GM12878 (cell line): Measurements from ENCODE around the gene LRP2BP. TPM values are rescaled to one million over a fixed set of nuclear protein-coding genes. Genes with fewer than 3 reads are reported as not detected.

Source experiments
- ATAC-seq: fragments of 200-7000 bp; cut with Tn5 transposase; 3 replicates; pipeline ENCODE4 v1.9.1; 2020; ENCODE audit warnings: mild to moderate bottlenecking, moderate library complexity
- BruUV-seq: library from RNA; stranded (reverse); fragments of 400-500 nt; replicated peaks from 2 replicates; lab custom pipeline; 2021; lab: Mats Ljungman, UMichigan
- CTCF ChIA-PET: fragments of 300-600 bp; sonication (Branson Sonifier 250); formaldehyde crosslinking; extraction: SDS; loops from one replicate; lab custom pipeline; 2021; ENCODE audit warnings: inconsistent platforms; lab: Yijun Ruan, JAX
- POLR2A ChIA-PET: fragments of 350-600 bp; formaldehyde crosslinking; extraction: SDS; loops from one replicate; lab custom pipeline; 2021; ENCODE audit warnings: inconsistent platforms; lab: Charles Lee
- RAD21 ChIA-PET: fragments of 300-600 bp; sonication (Branson Sonifier 250); formaldehyde crosslinking; loops from one replicate; lab custom pipeline; 2023; ENCODE audit warnings: antibody characterized with exemption; ENCODE audit not compliant: unreplicated experiment; lab: Charles Lee
- SMC1A ChIA-PET: fragments of 300-600 bp; sonication (Branson Sonifier 250); formaldehyde crosslinking; loops from one replicate; lab custom pipeline; 2023; ENCODE audit not compliant: unreplicated experiment, uncharacterized antibody; lab: Charles Lee
- DNase-seq: peaks from one replicate; pipeline ENCODE4 v3.0.0-alpha.2; 2011; ENCODE audit warnings: low read depth, low spot score
- FAIRE-seq: peaks from 3 replicates; lab custom pipeline; 2011; peaks lifted over from hg19 to GRCh38; lab: Jason Lieb, UNC
- H2AFZ ChIP-seq: 2 replicates; pipeline ENCODE4 v1.6.0; 2011; ENCODE audit warnings: low read depth, low read length, control low read depth; ENCODE audit not compliant: control insufficient read depth
- H3K27ac ChIP-seq: 2 replicates; pipeline ENCODE4 v1.5.1; 2011; ENCODE audit warnings: control low read depth; ENCODE audit not compliant: control insufficient read depth, insufficient read depth
- H3K27me3 ChIP-seq, 2 experiments: replicated peaks in 1 of 2; 2 replicates each; pipeline versions ENCODE4 v1.6.0 to v1.6.1; 2011; ENCODE audit warnings: low read length in 1 of 2; ENCODE audit not compliant: control insufficient read depth in 2 of 2, insufficient read depth in 2 of 2
- H3K36me3 ChIP-seq, 2 experiments: 2 replicates each; pipeline ENCODE4 v1.5.1; 2011; ENCODE audit warnings: low read length in 1 of 2; ENCODE audit not compliant: control insufficient read depth in 2 of 2, insufficient read depth in 2 of 2
- H3K4me1 ChIP-seq: 2 replicates; pipeline ENCODE4 v1.6.1; 2011; ENCODE audit warnings: mild to moderate bottlenecking, low read length, moderate library complexity, mixed read lengths; ENCODE audit not compliant: control insufficient read depth, insufficient read depth
- H3K4me2 ChIP-seq: 2 replicates; pipeline ENCODE4 v1.6.0; 2011; ENCODE audit warnings: control low read depth; ENCODE audit not compliant: control insufficient read depth, insufficient read depth
- H3K4me3 ChIP-seq: fragments of 200-600 bp; sonication (generic); 2 replicates; pipeline ENCODE4 v1.5.1; 2016
- H3K79me2 ChIP-seq: 2 replicates; pipeline ENCODE4 v1.6.0; 2011; ENCODE audit warnings: low read length; ENCODE audit not compliant: control insufficient read depth, insufficient read depth
- H3K9ac ChIP-seq: 2 replicates; pipeline ENCODE4 v1.8.0; 2011; ENCODE audit warnings: low read length, control low read depth, mixed read lengths; ENCODE audit not compliant: control insufficient read depth, insufficient read depth
- H3K9me3 ChIP-seq: replicated peaks from 3 replicates; pipeline ENCODE4 v1.5.1; 2011; ENCODE audit warnings: mild to moderate bottlenecking, low read length; ENCODE audit not compliant: control insufficient read depth, insufficient read depth
- H4K20me1 ChIP-seq: 2 replicates; pipeline ENCODE4 v1.6.0; 2011; ENCODE audit not compliant: control insufficient read depth, insufficient read depth
- ASH2L ChIP-seq: fragments of 300-600, 200-600 bp; sonication (generic); IDR thresholded peaks from 2 replicates; pipeline ENCODE4 v1.6.1; 2017; ENCODE audit warnings: low read depth, mild to moderate bottlenecking, borderline replicate concordance
- EED ChIP-seq: sonication (generic); IDR thresholded peaks from 2 replicates; pipeline ENCODE4 v1.6.1; 2016; ENCODE audit warnings: antibody characterized with exemption, low read depth
- FOS ChIP-seq: IDR thresholded peaks from 3 replicates; pipeline ENCODE4 v1.6.1; 2011; ENCODE audit warnings: borderline replicate concordance; ENCODE audit not compliant: insufficient read length; ENCODE audit errors: extremely low read depth
- HDGF ChIP-seq: fragments of 450-650 bp; IDR thresholded peaks from 2 replicates; pipeline ENCODE4 v1.6.1; 2016; ENCODE audit warnings: antibody characterized with exemption
- MXI1 ChIP-seq: fragments of 150-350 bp; IDR thresholded peaks from 2 replicates; pipeline ENCODE4 v1.6.1; 2011; ENCODE audit warnings: low read depth, mild to moderate bottlenecking, inconsistent platforms, low read length, improper control_type of control experiment
- NR2F1 ChIP-seq: fragments of 450-650 bp; conservative IDR thresholded peaks from 2 replicates; pipeline ENCODE4 v1.6.1; 2017; ENCODE audit warnings: mild to moderate bottlenecking
- TCF12 ChIP-seq: IDR thresholded peaks from 2 replicates; pipeline ENCODE4 v1.6.1; 2011; ENCODE audit warnings: low read depth, mild to moderate bottlenecking, low read length
- TCF3 ChIP-seq: IDR thresholded peaks from 2 replicates; pipeline ENCODE4 v1.6.1; 2012; ENCODE audit warnings: low read depth, mild to moderate bottlenecking, low read length, borderline replicate concordance; ENCODE audit not compliant: insufficient read depth
- ZBED1 ChIP-seq: IDR thresholded peaks from 2 replicates; pipeline ENCODE4 v1.6.1; 2016; ENCODE audit warnings: borderline replicate concordance
- WGBS: methylation state at CpG from one replicate; pipeline ENCODE4 v1.1.6; 2016; ENCODE audit warnings: low lambda C conversion rate; ENCODE audit not compliant: insufficient replicate concordance, insufficient coverage; ENCODE audit errors: missing lambda C conversion rate; 5-methylcytosine and 5-hydroxymethylcytosine counted together
- in situ Hi-C: fragments of 300-500 bp; cut with MboI; formaldehyde crosslinking; loops from 9 replicates; pipeline ENCODE4 v1.14.3; 2018; ENCODE audit warnings: mixed read lengths
- intact Hi-C: fragments of 100-400 bp; cut with micrococcal nuclease; formaldehyde crosslinking; loops from one replicate; pipeline ENCODE4 v1.14.2; 2022; ENCODE audit not compliant: unreplicated experiment
- polyA plus RNA-seq, 11 experiments: library from polyadenylated mRNA; depleted of rRNA in 4 of 11; unstranded in 6 of 11; stranded (reverse) in 5 of 11; fragments of >200 nt; fragmentation: Nextera tagmentation in 4 of 11; fragmentation: Illumina TruSeq in 1 of 11; extraction: Ambion mirVana in 4 of 11; extraction: Trizol in 1 of 11; gene quantifications; 1 replicate in 1 of 11; 2 replicates in 10 of 11; pipeline versions ENCODE4 v1.2.1 to v1.2.3, GENCODE V29; 2011 to 2016; ENCODE audit warnings: inconsistent platforms in 2 of 11, missing spikeins in 2 of 11, low read depth in 1 of 11
- total RNA-seq, 4 experiments: library from RNA; depleted of rRNA in 3 of 4; stranded (reverse); fragments of >200 nt in 3 of 4; fragmentation: Illumina TruSeq in 1 of 4; extraction: Trizol in 1 of 4; gene quantifications; 2 replicates each; pipeline versions ENCODE4 v1.2.1 to v1.2.3, GENCODE V29; 2013 to 2021
- TF ChIP-seq, protein P1 (sequence below): fragments of 450-650 bp; formaldehyde crosslinking; IDR thresholded peaks from 2 replicates; pipeline ENCODE4 v1.4.0; 2022; ENCODE audit warnings: mild to moderate bottlenecking, moderate library complexity
- TF ChIP-seq, protein P2 (sequence below): IDR thresholded peaks from 2 replicates; pipeline ENCODE4 v1.6.1; 2011; ENCODE audit warnings: low read depth, mild to moderate bottlenecking, low read length, moderate library complexity, borderline replicate concordance; ENCODE audit errors: extremely low read depth
- TF ChIP-seq, protein P3 (sequence below): fragments of 450-650 bp; IDR thresholded peaks from 2 replicates; pipeline ENCODE4 v1.6.1; 2016; ENCODE audit warnings: mild to moderate bottlenecking

Gene LRP2BP
- total and polyA plus RNA-seq, 10 of the 15 experiments (the other 5 are each of a cell fraction or from before 2014, with no cell fraction given), result 0.27 to 5.2 (median 1.0) TPM

DNA sequence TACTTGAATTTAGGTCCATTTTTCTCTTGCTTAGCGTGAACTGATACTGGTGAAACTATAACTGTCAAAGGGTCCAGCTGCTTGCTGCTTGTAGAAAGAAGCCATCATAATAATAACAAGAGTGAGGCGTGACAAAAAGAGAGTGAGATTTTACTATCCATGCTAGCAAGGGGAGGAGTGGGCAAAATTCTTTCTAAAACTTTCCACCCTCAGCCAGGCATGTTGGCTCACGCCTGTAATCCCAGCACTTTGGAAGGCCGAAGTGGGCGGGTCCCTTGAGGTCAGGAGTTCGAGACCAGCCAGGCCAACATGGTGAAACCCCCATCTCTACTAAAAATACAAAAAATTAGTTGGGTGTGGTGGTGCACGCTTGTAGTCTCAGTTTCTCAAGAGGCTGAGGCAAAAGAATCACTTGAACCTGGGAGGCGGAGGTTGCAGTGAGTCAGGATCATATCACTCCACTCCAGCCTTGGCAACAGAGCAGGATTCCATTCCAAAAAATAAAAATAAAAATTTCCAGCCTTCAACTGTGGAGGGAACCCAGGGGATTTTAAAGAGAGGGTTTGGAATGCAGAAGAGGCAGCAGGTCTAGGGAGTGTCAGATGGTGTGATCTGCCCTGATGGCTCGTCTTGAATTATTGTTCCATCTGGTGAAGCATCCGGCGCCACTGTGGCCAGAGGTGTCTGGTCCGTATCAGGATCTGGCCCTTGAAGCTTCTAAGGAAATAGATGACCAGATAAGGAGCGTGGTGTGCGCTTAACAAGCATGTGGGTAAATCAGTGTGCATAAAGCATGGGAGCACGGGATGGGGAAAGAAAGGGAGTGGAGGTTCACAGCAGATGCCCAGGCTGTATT, 51.8 kb downstream of the LRP2BP start (continued):
- TF ChIP-seq, protein P1, sequence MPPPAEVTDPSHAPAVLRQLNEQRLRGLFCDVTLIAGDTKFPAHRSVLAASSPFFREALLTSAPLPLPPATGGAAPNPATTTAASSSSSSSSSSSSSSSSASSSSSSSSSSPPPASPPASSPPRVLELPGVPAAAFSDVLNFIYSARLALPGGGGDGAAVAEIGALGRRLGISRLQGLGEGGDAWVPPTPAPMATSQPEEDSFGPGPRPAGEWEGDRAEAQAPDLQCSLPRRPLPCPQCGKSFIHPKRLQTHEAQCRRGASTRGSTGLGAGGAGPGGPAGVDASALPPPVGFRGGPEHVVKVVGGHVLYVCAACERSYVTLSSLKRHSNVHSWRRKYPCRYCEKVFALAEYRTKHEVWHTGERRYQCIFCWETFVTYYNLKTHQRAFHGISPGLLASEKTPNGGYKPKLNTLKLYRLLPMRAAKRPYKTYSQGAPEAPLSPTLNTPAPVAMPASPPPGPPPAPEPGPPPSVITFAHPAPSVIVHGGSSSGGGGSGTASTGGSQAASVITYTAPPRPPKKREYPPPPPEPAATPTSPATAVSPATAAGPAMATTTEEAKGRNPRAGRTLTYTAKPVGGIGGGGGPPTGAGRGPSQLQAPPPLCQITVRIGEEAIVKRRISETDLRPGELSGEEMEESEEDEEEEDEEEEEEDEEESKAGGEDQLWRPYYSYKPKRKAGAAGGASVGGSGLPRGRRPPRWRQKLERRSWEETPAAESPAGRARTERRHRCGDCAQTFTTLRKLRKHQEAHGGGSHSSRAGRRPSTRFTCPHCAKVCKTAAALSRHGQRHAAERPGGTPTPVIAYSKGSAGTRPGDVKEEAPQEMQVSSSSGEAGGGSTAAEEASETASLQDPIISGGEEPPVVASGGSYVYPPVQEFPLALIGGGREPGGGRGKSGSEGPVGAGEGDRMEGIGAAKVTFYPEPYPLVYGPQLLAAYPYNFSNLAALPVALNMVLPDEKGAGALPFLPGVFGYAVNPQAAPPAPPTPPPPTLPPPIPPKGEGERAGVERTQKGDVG (CRISPR knock-in tag), result no peak
- no peak for TF ChIP-seq MXI1

DNA sequence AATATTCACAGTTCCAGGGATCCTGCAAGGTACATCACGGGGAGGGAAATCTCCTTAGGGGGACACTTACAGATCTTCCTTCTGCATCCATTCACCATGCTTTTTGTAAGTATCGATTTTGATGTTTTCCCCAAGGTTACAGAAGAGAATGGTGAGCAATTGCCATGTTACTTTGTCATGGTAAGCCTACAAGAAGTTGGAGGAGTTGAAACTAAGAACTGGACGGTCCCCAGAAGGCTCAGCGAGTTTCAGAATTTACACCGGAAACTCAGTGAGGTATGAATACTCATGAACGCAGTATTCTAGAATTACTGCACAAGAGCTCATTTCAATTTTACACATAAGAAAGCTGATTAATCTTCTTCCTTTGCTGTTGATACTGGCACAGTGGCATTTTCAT, 53.9 kb downstream of the LRP2BP start:
- Histone ChIP-seq H3K9ac (peak overlapping the region; percentile 65), H3K27me3 (no peaks in the 10 kb centered on the region), H3K79me2 (peaks cover 25% of the 10 kb centered on the region), H3K4me1 (peaks cover 65% of the 10 kb centered on the region), H2AFZ (no peak overlapping the region), H3K27ac (peak overlapping the region; percentile 97), H3K9me3 (peaks cover 3% of the 10 kb centered on the region), H4K20me1 (no peaks in the 10 kb centered on the region), H3K4me2 (peak overlapping the region; percentile 75), H3K4me3 (no peak overlapping the region), H3K36me3 (peaks cover 4 to 40% of the 10 kb centered on the region in 2 experiments)
- intact Hi-C loops, result no loop called here
- CTCF ChIA-PET, result interaction anchor here (1.2 to 3.9 kb wide), 5 partner anchors 10 to 53 kb away, joined by 3 to 20 read pairs (median 5); no protein-coding TSS in a partner anchor
- BruUV-seq, result no TSS peak
- peak; percentile 73 for ATAC-seq
- in situ Hi-C loops, result no loop called here
- SMC1A ChIA-PET, result interaction anchor here (0.6 to 6.8 kb wide), 9 partner anchors 9 to 132 kb away, joined by 3 to 131 read pairs (median 6); partner anchors contain the start of genes ANKRD37, LRP2BP and SNX25
- FAIRE-seq, result no peak
- peak; percentile 66 for DNase-seq
- WGBS, result 1% methylated on average over 6 of the region's 6 CpGs
- POLR2A ChIA-PET, result interaction anchor here (0.7 to 8.8 kb wide), 7 partner anchors 9 to 84 kb away, joined by 3 to 91 read pairs (median 5); partner anchors contain the start of gene UFSP2
- RAD21 ChIA-PET, result interaction anchor here (0.9 to 3.9 kb wide), 5 partner anchors 9 to 133 kb away, joined by 3 to 69 read pairs (median 7); partner anchors contain the start of genes LRP2BP and SNX25
- TF ChIP-seq ASH2L (no peak), HDGF (no peak), NR2F1 (no peak), FOS (no peak), ZBED1 (no peak), TCF12 (no peak), EED (peak; percentile 76), MXI1 (no peak), TCF3 (no peak)
- TF ChIP-seq, protein P2, sequence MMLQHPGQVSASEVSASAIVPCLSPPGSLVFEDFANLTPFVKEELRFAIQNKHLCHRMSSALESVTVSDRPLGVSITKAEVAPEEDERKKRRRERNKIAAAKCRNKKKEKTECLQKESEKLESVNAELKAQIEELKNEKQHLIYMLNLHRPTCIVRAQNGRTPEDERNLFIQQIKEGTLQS, result no peak
- TF ChIP-seq, protein P3, sequence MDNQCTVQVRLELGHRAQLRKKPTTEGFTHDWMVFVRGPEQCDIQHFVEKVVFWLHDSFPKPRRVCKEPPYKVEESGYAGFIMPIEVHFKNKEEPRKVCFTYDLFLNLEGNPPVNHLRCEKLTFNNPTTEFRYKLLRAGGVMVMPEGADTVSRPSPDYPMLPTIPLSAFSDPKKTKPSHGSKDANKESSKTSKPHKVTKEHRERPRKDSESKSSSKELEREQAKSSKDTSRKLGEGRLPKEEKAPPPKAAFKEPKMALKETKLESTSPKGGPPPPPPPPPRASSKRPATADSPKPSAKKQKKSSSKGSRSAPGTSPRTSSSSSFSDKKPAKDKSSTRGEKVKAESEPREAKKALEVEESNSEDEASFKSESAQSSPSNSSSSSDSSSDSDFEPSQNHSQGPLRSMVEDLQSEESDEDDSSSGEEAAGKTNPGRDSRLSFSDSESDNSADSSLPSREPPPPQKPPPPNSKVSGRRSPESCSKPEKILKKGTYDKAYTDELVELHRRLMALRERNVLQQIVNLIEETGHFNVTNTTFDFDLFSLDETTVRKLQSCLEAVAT, result no peak
